Gastroesophageal sphincter (tissue), 3 donors: Measurements from ENCODE around the gene LMTK2.

Experiments
- EP300 ChIP-seq: sonication (generic); formaldehyde crosslinking; IDR thresholded peaks from one replicate; pipeline ENCODE4 v1.6.1; 2017; ENCODE audit warnings: antibody characterized with exemption, mild to moderate bottlenecking
- POLR2A ChIP-seq, 2 donors: fragments of 450-650 bp; IDR thresholded peaks; one replicate each; pipeline ENCODE4 v1.6.1; 2017; ENCODE audit warnings: antibody characterized with exemption in 2 of 2, mild to moderate bottlenecking in 2 of 2, moderate library complexity in 1 of 2
- POLR2AphosphoS5 ChIP-seq: sonication (generic); formaldehyde crosslinking; IDR thresholded peaks from one replicate; pipeline ENCODE4 v1.6.1; 2017; ENCODE audit warnings: antibody characterized with exemption
- TF ChIP-seq, protein P1 (sequence below), 4 experiments: fragments of 200-600 bp in 2 of 4; fragments of 450-650 bp in 2 of 4; sonication (generic) in 1 of 4; IDR thresholded peaks; one replicate each; pipeline ENCODE4 v1.5.1; 2017 to 2019; ENCODE audit warnings: antibody characterized with exemption in 4 of 4, mild to moderate bottlenecking in 2 of 4, moderate library complexity in 2 of 4

DNA sequence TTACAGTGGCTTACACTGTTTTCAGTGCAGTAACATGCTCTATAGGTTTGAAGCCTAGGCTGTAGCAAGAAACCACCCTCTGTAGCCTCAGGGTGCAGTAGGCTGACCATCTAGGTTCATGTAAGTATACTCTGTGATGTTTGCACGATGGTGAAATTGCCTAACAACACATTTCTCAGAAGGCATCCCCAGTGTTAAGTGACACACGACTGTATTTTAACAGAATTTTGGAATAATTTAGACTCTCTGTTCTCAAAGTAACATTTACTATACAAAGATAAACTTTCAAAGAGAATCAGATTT, 60.0 kb downstream of the LMTK2 start:
- TF ChIP-seq, protein P1, sequence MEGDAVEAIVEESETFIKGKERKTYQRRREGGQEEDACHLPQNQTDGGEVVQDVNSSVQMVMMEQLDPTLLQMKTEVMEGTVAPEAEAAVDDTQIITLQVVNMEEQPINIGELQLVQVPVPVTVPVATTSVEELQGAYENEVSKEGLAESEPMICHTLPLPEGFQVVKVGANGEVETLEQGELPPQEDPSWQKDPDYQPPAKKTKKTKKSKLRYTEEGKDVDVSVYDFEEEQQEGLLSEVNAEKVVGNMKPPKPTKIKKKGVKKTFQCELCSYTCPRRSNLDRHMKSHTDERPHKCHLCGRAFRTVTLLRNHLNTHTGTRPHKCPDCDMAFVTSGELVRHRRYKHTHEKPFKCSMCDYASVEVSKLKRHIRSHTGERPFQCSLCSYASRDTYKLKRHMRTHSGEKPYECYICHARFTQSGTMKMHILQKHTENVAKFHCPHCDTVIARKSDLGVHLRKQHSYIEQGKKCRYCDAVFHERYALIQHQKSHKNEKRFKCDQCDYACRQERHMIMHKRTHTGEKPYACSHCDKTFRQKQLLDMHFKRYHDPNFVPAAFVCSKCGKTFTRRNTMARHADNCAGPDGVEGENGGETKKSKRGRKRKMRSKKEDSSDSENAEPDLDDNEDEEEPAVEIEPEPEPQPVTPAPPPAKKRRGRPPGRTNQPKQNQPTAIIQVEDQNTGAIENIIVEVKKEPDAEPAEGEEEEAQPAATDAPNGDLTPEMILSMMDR (IDR thresholded peaks at IDR 0.05) = no peak
- TF ChIP-seq EP300 = no peak
- no peak for TF ChIP-seq POLR2AphosphoS5
- no peak for TF ChIP-seq POLR2A (IDR thresholded peaks at IDR 0.05)
